ENCODE data around the gene SCO2.

The SCO2 gene

GRCh38 chr22:50507991-50508884 lies 17.2 kb downstream of the SCO2 start, which contains the start of gene NCAPH2:
NCAPH2 (plus strand) TSS chr22:50508224; CDS start chr22:50508338, 114 bp downstream.
- TF ChIP-seq, protein P1, sequence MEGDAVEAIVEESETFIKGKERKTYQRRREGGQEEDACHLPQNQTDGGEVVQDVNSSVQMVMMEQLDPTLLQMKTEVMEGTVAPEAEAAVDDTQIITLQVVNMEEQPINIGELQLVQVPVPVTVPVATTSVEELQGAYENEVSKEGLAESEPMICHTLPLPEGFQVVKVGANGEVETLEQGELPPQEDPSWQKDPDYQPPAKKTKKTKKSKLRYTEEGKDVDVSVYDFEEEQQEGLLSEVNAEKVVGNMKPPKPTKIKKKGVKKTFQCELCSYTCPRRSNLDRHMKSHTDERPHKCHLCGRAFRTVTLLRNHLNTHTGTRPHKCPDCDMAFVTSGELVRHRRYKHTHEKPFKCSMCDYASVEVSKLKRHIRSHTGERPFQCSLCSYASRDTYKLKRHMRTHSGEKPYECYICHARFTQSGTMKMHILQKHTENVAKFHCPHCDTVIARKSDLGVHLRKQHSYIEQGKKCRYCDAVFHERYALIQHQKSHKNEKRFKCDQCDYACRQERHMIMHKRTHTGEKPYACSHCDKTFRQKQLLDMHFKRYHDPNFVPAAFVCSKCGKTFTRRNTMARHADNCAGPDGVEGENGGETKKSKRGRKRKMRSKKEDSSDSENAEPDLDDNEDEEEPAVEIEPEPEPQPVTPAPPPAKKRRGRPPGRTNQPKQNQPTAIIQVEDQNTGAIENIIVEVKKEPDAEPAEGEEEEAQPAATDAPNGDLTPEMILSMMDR (conservative IDR thresholded peaks at IDR 0.05) = no peak
- H3K27ac ChIP-seq = peak within 1 kb of the TSS; percentile 78

DNA sequence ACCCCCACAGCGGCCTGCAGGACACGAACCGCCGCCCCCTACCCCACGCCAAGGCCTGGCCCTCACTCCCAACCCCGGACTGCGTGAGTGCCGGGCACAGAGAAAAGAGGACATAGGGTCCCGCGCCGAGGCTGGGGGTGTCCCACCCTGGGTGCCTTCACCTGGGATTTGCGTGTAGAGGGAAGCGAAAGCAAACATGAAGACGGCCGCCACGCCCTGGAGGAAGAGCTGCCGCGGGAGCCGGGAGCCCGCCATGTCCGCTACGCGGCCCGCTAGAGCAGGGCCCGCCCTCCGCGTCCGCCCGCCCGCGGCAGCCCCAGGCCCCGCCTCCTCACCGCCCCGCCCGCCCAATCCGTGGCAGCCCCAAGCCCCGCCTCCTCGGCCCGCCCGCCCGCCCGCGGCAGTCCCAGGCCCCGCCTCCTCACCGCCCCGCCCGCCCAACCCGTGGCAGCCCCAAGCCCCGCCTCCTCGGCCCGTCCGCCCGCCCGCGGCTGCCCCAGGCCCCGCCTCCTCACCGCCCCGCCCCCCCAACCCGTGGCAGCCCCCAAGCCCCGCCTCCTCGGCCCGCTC lies 17.9 kb downstream of the SCO2 start, which contains the start of gene LMF2:
LMF2 (minus strand) TSS at position 282 of the 570 bp plus-strand sequence; CDS start at position 255, 27 bp downstream.
- TF ChIP-seq, protein P1 (conservative IDR thresholded peaks at IDR 0.05) = no peak
- H3K27ac ChIP-seq = peak within 1 kb of the TSS; percentile 78

GRCh38 chr22:50506611-50507420 lies 18.6 kb downstream of the SCO2 start:
- H3K27ac ChIP-seq = peak overlapping the region; percentile 59; the same call in 1 of the 2 replicates
- TF ChIP-seq, protein P1 (conservative IDR thresholded peaks at IDR 0.05) = no peak

- TF ChIP-seq, protein P1 (conservative IDR thresholded peaks at IDR 0.05) = no peak
- peak overlapping the region; percentile 59; the same call in 1 of the 2 replicates for H3K27ac ChIP-seq
These were observed 19.4 kb downstream of the SCO2 start for GRCh38 chr22:50505776-50506610.

GRCh38 chr22:50505276-50505775 lies 20.1 kb downstream of the SCO2 start:
- H3K27ac ChIP-seq = no peak overlapping the region
- TF ChIP-seq, protein P1 (conservative IDR thresholded peaks at IDR 0.05) = no peak

- no peak overlapping the region for H3K27ac ChIP-seq
- TF ChIP-seq, protein P1 (conservative IDR thresholded peaks at IDR 0.05) = no peak
These were observed 20.8 kb downstream of the SCO2 start for GRCh38 chr22:50504369-50505211.
